Measurements from ENCODE around the gene ST3GAL2. TPM values are rescaled to one million over a fixed set of nuclear protein-coding genes. Genes with fewer than 3 reads are reported as not detected.
A peak's percentile ranks its signal among the peaks of the same experiment; 100 is the strongest.

ST3GAL2 gene
- 60.3 TPM for polyA plus RNA-seq (2012; ENCODE audit: insufficient read depth, insufficient read length, low read depth)

- H3K36me3 ChIP-seq: peaks cover 5% of the 10 kb centered on the region
- TF ChIP-seq, protein P1, sequence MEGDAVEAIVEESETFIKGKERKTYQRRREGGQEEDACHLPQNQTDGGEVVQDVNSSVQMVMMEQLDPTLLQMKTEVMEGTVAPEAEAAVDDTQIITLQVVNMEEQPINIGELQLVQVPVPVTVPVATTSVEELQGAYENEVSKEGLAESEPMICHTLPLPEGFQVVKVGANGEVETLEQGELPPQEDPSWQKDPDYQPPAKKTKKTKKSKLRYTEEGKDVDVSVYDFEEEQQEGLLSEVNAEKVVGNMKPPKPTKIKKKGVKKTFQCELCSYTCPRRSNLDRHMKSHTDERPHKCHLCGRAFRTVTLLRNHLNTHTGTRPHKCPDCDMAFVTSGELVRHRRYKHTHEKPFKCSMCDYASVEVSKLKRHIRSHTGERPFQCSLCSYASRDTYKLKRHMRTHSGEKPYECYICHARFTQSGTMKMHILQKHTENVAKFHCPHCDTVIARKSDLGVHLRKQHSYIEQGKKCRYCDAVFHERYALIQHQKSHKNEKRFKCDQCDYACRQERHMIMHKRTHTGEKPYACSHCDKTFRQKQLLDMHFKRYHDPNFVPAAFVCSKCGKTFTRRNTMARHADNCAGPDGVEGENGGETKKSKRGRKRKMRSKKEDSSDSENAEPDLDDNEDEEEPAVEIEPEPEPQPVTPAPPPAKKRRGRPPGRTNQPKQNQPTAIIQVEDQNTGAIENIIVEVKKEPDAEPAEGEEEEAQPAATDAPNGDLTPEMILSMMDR (IDR thresholded peaks at IDR 0.05; ENCODE audit: low read depth, low read length): 0 out of 2 replicates have a peak, but pooled peaks have one; percentile 1
- no peaks in the 10 kb centered on the region for H3K9me3 ChIP-seq
- H3K4me3 ChIP-seq (ENCODE audit: low read depth, low read length): peak within 1 kb of the TSS; percentile 96
- peak; percentile 98 for DNase-seq
- H3K4me1 ChIP-seq: peaks cover 13% of the 10 kb centered on the region
- no peaks in the 10 kb centered on the region for H3K27me3 ChIP-seq
These were observed at the start of gene ST3GAL2 for GRCh38 chr16:70438969-70439862. Gene ST3GAL2 (minus strand): TSS chr16:70439100. CDS start chr16:70398530, 40,570 bp downstream.

GRCh38 chr16:70484867-70485266, 46.0 kb upstream of the ST3GAL2 start:
- no peak for DNase-seq
- Histone ChIP-seq H3K9me3 (no peaks in the 10 kb centered on the region), H3K4me1 (no peaks in the 10 kb centered on the region), H3K27me3 (no peaks in the 10 kb centered on the region), H3K36me3 (peaks cover 39% of the 10 kb centered on the region), H3K4me3 (ENCODE audit: low read depth, low read length) (no peak overlapping the region)
- TF ChIP-seq, protein P1 (IDR thresholded peaks at IDR 0.05; ENCODE audit: low read depth, low read length): no peak

GRCh38 chr16:70483426-70483825, 44.5 kb upstream of the ST3GAL2 start:
- Histone ChIP-seq H3K9me3 (no peaks in the 10 kb centered on the region), H3K4me3 (ENCODE audit: low read depth, low read length) (no peak overlapping the region), H3K36me3 (peaks cover 34% of the 10 kb centered on the region), H3K4me1 (no peaks in the 10 kb centered on the region), H3K27me3 (no peaks in the 10 kb centered on the region)
- no peak for DNase-seq
- TF ChIP-seq, protein P1 (IDR thresholded peaks at IDR 0.05; ENCODE audit: low read depth, low read length): no peak

DNA sequence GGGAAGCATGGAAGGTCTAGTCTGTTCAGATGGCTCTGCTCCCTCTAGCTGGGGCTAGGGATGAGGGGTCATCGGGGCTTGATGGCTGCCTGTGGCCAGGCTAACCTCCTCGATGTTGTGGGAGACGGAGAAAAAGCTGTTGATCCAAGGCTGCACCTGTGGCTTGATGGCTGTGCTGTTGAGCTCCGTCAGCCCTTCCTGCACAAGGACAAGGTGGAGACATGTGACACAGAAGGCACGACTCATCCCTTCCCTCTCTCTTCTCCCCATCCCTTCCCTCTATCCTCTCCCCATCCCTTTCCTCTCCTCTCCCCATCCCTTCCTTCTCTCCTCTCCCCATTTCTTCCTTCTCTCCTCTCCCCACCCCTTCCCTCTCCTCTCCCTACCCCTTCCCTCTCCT, 43.7 kb upstream of the ST3GAL2 start:
- Histone ChIP-seq H3K4me3 (ENCODE audit: low read depth, low read length) (no peak overlapping the region), H3K36me3 (peaks cover 34% of the 10 kb centered on the region), H3K9me3 (no peaks in the 10 kb centered on the region), H3K27me3 (no peaks in the 10 kb centered on the region), H3K4me1 (no peaks in the 10 kb centered on the region)
- TF ChIP-seq, protein P1 (IDR thresholded peaks at IDR 0.05; ENCODE audit: low read depth, low read length): no peak
- no peak for DNase-seq

- DNase-seq: no peak
- no peaks in the 10 kb centered on the region for H3K27me3 ChIP-seq
- H3K4me1 ChIP-seq: no peaks in the 10 kb centered on the region
- TF ChIP-seq, protein P1 (IDR thresholded peaks at IDR 0.05; ENCODE audit: low read depth, low read length): no peak
- H3K36me3 ChIP-seq: peaks cover 34% of the 10 kb centered on the region
- H3K4me3 ChIP-seq (ENCODE audit: low read depth, low read length): no peak overlapping the region
- H3K9me3 ChIP-seq: no peaks in the 10 kb centered on the region
These were observed 43.1 kb upstream of the ST3GAL2 start for GRCh38 chr16:70481929-70482536.
